Kidney glomerular epithelial cell (primary cell): ENCODE measurements around the gene PDPK1.
A peak's percentile ranks its signal among the peaks of the same experiment; 100 is the strongest.

Experiments used
- DNase-seq: peaks from one replicate; lab custom pipeline; 2025; lab: John Stamatoyannopoulos, UW

The PDPK1 gene

DNA sequence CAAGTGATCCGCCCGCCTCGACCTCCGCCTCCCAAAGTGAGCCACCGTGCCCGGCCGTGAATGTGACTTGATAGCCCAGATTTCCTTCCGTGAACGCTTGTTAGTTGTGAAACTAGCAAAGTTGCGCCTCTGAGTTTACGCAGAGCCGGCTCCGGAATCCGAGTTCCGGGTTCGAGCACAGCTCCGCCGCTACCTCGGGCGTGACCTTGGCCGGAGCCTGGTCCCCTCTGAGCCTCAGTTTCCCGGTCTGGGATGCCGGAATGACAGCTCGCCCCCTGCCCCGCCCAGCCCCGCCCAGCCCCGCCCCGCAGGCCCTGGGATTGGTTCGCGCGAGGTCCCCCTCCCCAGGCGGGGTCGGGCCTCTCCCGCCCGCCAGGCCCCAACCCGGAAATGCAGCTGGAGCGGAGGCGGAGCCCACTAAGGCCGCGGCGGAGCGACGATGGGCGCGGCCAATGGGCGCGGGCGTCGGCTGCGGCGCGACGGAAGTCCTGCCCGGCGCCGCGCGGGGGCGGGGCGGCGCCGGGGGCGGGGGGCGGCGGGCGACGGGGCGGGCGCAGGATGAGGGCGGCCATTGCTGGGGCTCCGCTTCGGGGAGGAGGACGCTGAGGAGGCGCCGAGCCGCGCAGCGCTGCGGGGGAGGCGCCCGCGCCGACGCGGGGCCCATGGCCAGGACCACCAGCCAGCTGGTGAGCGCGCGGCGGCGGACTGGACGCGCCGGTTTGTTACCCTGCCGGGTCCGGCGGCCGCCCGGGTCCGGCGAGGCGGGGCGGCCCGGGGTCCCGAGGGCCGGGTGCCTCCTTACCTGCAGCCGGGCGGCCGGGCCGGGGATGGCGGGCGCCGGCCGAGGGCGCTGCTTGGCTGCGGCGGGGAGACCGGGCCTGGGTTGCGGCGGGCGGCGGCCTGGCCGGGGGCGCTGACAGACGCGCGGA, at the start of gene PDPK1:
Gene PDPK1 (plus strand): TSS at position 571 of the 929 bp plus-strand sequence. CDS start 92 bp downstream, at position 663.
- DNase-seq = peak; percentile 74

- no peak for DNase-seq
Observed at GRCh38 chr16:2489581-2489980, 48.2 kb upstream of the PDPK1 start.

- DNase-seq = no peak
Observed at GRCh38 chr16:2490190-2491105, 47.4 kb upstream of the PDPK1 start.

GRCh38 chr16:2492292-2492691, 45.5 kb upstream of the PDPK1 start:
- DNase-seq = no peak

- DNase-seq = no peak
Observed at GRCh38 chr16:2493605-2494004, 44.2 kb upstream of the PDPK1 start.

- DNase-seq = no peak
Observed at GRCh38 chr16:2494616-2495015, 43.2 kb upstream of the PDPK1 start.

- DNase-seq = no peak
Observed at GRCh38 chr16:2495041-2495440, 42.8 kb upstream of the PDPK1 start.

GRCh38 chr16:2496223-2497115, 41.4 kb upstream of the PDPK1 start:
- DNase-seq = no peak

DNA sequence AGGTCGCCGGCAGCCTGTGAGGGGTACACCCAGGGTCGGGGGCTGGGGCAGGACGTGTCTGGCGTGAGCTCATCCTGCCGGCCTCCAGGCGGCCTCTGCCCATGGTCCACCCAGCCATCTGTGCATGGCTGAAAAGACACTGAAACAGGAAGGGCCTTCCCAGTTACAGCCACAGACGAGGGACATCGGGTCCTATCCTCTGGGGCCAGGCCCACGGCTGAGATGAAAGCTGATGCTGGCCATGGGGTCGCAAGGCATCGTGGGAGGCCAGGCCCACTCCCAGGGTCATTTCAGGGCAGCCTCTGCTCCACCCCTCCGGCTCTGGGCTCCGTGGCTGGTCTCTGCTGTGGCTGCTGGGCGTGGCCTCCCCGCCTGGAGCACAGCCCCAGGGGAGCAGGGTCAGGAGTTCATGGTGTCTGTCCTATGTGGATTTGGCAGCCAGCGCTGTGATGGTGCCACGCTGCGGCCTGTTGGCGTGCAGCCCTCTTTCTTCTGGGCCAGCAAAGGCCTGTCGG, 40.6 kb upstream of the PDPK1 start:
- no peak for DNase-seq

- no peak for DNase-seq
Observed at GRCh38 chr16:2497695-2498484, 39.9 kb upstream of the PDPK1 start.

DNA sequence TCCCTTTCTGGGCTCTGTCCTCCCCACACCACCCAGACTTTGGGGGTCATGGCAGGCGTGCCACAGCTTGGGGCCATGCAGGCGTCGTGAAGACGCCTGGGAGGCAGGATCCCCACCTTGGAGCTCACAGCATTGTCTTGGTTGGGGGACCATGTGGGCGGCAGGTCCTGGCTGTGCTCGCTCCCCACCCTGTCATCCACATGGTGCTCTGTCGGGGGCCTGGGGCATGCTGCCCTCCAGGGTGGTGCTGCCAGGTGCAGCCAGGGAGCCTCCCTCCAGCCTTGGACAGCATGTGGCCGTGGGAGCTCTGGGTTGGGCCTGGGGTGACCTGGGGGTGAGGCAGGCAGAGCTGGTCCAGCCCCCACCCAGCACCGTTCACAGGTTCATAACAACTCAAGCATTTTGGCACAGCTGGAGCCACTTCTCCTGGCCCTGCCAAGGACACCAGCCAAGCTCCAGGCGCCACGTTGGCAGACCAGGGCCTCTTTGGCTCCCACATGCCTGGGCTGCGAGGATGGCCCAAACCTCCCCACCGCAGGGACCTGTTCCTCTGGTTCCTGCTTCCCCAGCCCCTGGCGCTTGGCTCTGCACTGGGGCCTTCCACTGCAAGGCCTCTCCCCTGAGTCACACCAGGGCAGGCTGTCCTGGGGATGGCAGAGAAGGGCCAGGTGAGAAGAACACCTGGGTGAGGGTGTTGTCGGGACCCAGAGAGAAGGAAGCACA, 39.1 kb upstream of the PDPK1 start:
- no peak for DNase-seq

DNA sequence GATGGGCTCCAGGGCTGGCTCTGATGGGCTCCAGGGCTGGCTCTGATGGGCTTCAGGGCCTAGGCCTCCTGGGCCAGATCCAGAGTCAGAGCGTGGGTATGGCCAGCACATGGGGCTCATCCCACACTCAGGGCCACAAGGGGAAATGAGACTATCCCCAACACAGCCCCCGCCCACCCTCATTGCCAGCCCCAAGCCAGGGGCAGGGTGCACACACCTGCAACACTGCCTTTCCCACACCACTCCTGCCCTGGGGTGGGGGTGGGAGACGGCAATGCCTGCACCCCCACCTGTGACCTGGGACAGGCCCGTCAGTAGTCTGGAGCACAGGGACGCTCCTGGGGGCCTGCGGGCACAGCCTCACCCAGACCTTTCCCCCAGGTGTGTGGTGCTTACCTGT, 38.4 kb upstream of the PDPK1 start:
- DNase-seq = no peak

- no peak for DNase-seq
Observed at GRCh38 chr16:2499890-2500429, 37.9 kb upstream of the PDPK1 start.

- no peak for DNase-seq
Observed at GRCh38 chr16:2500430-2500917, 37.3 kb upstream of the PDPK1 start.

GRCh38 chr16:2500918-2501750, 36.7 kb upstream of the PDPK1 start:
- peak; percentile 57 for DNase-seq

GRCh38 chr16:2501946-2502895, 35.6 kb upstream of the PDPK1 start:
- DNase-seq = no peak

DNA sequence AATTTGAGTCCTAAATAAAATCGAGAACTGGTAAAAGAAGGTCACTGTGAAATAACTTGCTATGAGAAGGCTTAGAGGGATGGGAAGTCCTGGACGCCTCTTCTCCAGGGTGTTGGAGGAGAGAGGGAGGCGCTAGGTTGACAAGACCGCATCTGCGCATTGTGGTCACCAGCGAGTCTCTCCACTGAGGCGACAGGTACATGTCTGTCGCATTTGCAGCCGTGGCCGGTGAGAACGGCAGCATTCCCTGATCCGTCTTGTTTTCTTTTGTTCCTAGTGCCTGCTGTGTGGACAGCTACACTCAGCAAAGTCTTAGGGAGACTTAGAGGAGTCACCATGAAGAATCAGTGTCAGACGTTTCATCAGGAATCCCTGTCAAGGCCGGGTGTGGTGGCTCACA, 32.1 kb upstream of the PDPK1 start:
- DNase-seq = no peak
